HepG2 (cell line): ENCODE results near the gene TUBGCP6. TPM values are rescaled to one million over a fixed set of nuclear protein-coding genes. Genes with fewer than 3 reads are reported as not detected.

Experiments used
- FOXK2 ChIP-seq: fragments of 450-650 bp; IDR thresholded peaks from 2 replicates; pipeline ENCODE4 v1.6.1; 2016
- FOXM1 ChIP-seq: sonication (generic); formaldehyde crosslinking; IDR thresholded peaks from 2 replicates; pipeline ENCODE4 v1.5.0; 2020; ENCODE audit warnings: missing genetic modification reagents
- GLI4 ChIP-seq: sonication (generic); formaldehyde crosslinking; IDR thresholded peaks from 2 replicates; pipeline ENCODE4 v1.5.1; 2020; ENCODE audit warnings: missing genetic modification reagents, mild to moderate bottlenecking, moderate library complexity, borderline replicate concordance
- GRHL1 ChIP-seq: sonication (generic); formaldehyde crosslinking; conservative IDR thresholded peaks from 2 replicates; pipeline ENCODE4 v1.8.0; 2022; ENCODE audit warnings: missing genetic modification reagents
- HNRNPLL ChIP-seq: fragments of 200-400 bp; formaldehyde crosslinking; IDR thresholded peaks from 2 replicates; pipeline ENCODE4 v1.6.1; 2017; ENCODE audit warnings: mild to moderate bottlenecking, low read depth, low read length; ENCODE audit not compliant: poor library complexity, severe bottlenecking
- KDM1A ChIP-seq: IDR thresholded peaks from 2 replicates; pipeline ENCODE4 v1.6.1; 2016; ENCODE audit warnings: missing compliant biosample characterization
- MEF2D ChIP-seq: sonication (generic); formaldehyde crosslinking; IDR thresholded peaks from 2 replicates; pipeline ENCODE4 v1.5.1; 2020; ENCODE audit warnings: mild to moderate bottlenecking, missing genetic modification reagents
- MIER2 ChIP-seq: IDR thresholded peaks from 2 replicates; pipeline ENCODE4 v1.6.1; 2016; ENCODE audit warnings: missing biosample characterization, missing genetic modification reagents
- MIER3 ChIP-seq: IDR thresholded peaks from 2 replicates; pipeline ENCODE4 v1.6.1; 2016; ENCODE audit warnings: missing compliant biosample characterization, borderline replicate concordance
- NR2F6 ChIP-seq, 2 experiments: IDR thresholded peaks; 2 replicates each; pipeline ENCODE4 v1.6.1; 2016; ENCODE audit warnings: antibody characterized with exemption in 1 of 2, mild to moderate bottlenecking in 1 of 2
- RNF2 ChIP-seq: fragments of 450-650 bp; conservative IDR thresholded peaks from 2 replicates; pipeline ENCODE4 v1.6.1; 2016; ENCODE audit warnings: low read depth
- RORA ChIP-seq: sonication (generic); formaldehyde crosslinking; IDR thresholded peaks from 2 replicates; pipeline ENCODE4 v1.5.0; 2020; ENCODE audit warnings: mild to moderate bottlenecking, missing genetic modification reagents, moderate library complexity
- ZBTB8A ChIP-seq: sonication (generic); formaldehyde crosslinking; IDR thresholded peaks from 2 replicates; pipeline ENCODE4 v1.4.0; 2020; ENCODE audit warnings: mild to moderate bottlenecking, low read depth, missing genetic modification reagents, borderline replicate concordance
- ZNF17 ChIP-seq: sonication (generic); formaldehyde crosslinking; IDR thresholded peaks from 2 replicates; pipeline ENCODE4 v1.5.0; 2020; ENCODE audit warnings: mild to moderate bottlenecking, missing genetic modification reagents
- ZNF30 ChIP-seq: sonication (generic); formaldehyde crosslinking; IDR thresholded peaks from 2 replicates; pipeline ENCODE4 v1.5.0; 2020; ENCODE audit warnings: mild to moderate bottlenecking, missing genetic modification reagents
- ZNF331 ChIP-seq: sonication (generic); formaldehyde crosslinking; IDR thresholded peaks from 2 replicates; pipeline ENCODE4 v1.4.0; 2020; ENCODE audit warnings: missing genetic modification reagents
- ZNF382 ChIP-seq: sonication (generic); formaldehyde crosslinking; IDR thresholded peaks from 2 replicates; pipeline ENCODE4 v1.5.0; 2020; ENCODE audit warnings: missing genetic modification reagents, mild to moderate bottlenecking, borderline replicate concordance
- ZNF430 ChIP-seq: sonication (generic); formaldehyde crosslinking; IDR thresholded peaks from 2 replicates; pipeline ENCODE4 v1.9.0; 2021; ENCODE audit warnings: mild to moderate bottlenecking, missing genetic modification reagents
- ZNF431 ChIP-seq: sonication (generic); formaldehyde crosslinking; IDR thresholded peaks from 2 replicates; pipeline ENCODE4 v1.9.0; 2022; ENCODE audit warnings: missing genetic modification reagents, low read depth, mild to moderate bottlenecking, borderline replicate concordance
- ZNF513 ChIP-seq: sonication (generic); formaldehyde crosslinking; conservative IDR thresholded peaks from 2 replicates; pipeline ENCODE4 v1.5.0; 2020; ENCODE audit warnings: missing genetic modification reagents
- ZNF543 ChIP-seq: sonication (generic); formaldehyde crosslinking; IDR thresholded peaks from 2 replicates; pipeline ENCODE4 v1.4.0; 2020; ENCODE audit warnings: mild to moderate bottlenecking, missing genetic modification reagents
- ZNF614 ChIP-seq: IDR thresholded peaks from 2 replicates; pipeline ENCODE4 v1.6.1; 2018; ENCODE audit warnings: missing biosample characterization, missing genetic modification reagents, inconsistent platforms, borderline replicate concordance
- ZNF746 ChIP-seq: sonication (generic); formaldehyde crosslinking; IDR thresholded peaks from 2 replicates; pipeline ENCODE4 v1.8.0; 2022; ENCODE audit warnings: mild to moderate bottlenecking, missing genetic modification reagents
- ZNF749 ChIP-seq: sonication (generic); formaldehyde crosslinking; IDR thresholded peaks from 2 replicates; pipeline ENCODE4 v1.8.0; 2022; ENCODE audit warnings: mild to moderate bottlenecking, missing genetic modification reagents, moderate library complexity, borderline replicate concordance
- ZNF777 ChIP-seq: sonication (generic); formaldehyde crosslinking; IDR thresholded peaks from 2 replicates; pipeline ENCODE4 v1.4.0; 2020; ENCODE audit warnings: missing genetic modification reagents
- polyA plus RNA-seq, 8 experiments: library from polyadenylated mRNA; depleted of rRNA in 3 of 8; stranded (reverse) in 7 of 8; unstranded in 1 of 8; fragments of >200 nt; fragmentation: Illumina TruSeq in 4 of 8; extraction: Trizol in 4 of 8; gene quantifications; 2 replicates each; pipeline versions ENCODE4 v1.2.1 to v1.2.3, GENCODE V29; 2011 to 2016; ENCODE audit warnings: low read depth in 4 of 8, missing spikeins in 1 of 8, mixed read lengths in 1 of 8; ENCODE audit not compliant: insufficient read depth in 1 of 8
- total RNA-seq, 5 experiments: library from RNA; depleted of rRNA; stranded (reverse); fragments of >200 nt; fragmentation: Illumina TruSeq; extraction: Trizol; gene quantifications; 2 replicates each; pipeline ENCODE4 v1.2.3, GENCODE V29; 2016; ENCODE audit warnings: low read depth in 1 of 5
- TF ChIP-seq, protein P1 (sequence below): sonication (generic); formaldehyde crosslinking; IDR thresholded peaks from 2 replicates; pipeline ENCODE4 v1.4.0; 2020; ENCODE audit warnings: missing genetic modification reagents

The TUBGCP6 gene
- total and polyA plus RNA-seq, 2 of the 13 experiments (the other 11 are each of a cell fraction or from before 2014, with no cell fraction given) = 14.6 to 15.7 TPM

DNA sequence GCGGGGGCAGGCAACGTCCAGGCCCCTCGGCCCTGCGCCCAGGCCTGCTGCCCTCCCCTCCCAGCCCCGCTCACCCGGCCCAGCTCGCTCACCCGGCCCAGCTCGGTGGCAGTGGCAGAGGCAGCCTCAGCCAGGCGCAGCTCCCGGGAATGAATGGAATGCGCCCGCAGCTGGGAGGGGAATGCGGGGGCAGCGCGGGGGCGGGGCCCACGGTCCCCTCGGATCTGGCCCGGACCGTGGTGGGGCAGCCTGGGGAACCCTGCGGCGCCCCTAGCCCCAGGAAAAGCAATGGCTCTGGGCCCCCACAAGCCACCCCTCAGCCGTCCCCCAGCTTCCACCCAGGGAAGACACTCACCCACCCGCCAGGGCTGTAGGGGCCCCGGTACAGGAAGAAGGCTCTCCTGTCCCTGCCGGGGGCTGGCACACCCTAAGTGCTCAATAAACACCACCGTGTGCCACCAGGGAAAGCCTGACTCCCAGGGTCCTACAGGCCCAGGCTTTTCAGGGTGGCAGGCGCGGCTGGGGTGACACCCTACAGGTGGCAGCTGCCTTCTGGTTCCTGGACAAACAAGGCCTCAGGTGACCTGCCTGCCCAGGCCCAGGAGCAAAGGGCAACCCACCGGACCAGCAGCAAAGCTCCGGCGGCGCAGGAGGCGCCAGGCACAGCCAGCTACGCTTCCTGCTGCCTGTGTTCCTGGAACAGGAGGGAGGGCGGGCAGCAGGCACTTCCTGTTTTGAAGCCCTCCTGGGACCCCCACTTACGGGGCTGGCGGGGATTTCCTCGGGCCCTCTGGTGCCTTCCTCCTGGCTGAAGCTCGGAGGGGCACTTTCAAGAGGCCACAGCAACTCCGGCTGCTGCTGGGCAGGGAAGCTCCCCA lies 48.9 kb upstream of the TUBGCP6 start (continued):
- TF ChIP-seq ZNF543 (CRISPR knock-in tag) (0 out of 2 replicates have a peak, but pooled peaks have one; percentile 45), MEF2D (CRISPR knock-in tag) (peak; percentile 60), KDM1A (CRISPR knock-in tag) (0 out of 2 replicates have a peak, but pooled peaks have one; percentile 56), ZNF746 (CRISPR knock-in tag) (peak; percentile 93), FOXK2 (no peak), RORA (CRISPR knock-in tag) (no peak), RNF2 (no peak), GLI4 (peak; percentile 22; the same call in 1 of the 2 replicates), ZBTB8A (CRISPR knock-in tag) (no peak), MIER3 (CRISPR knock-in tag) (peak; percentile 72; the same call in 1 of the 2 replicates), GRHL1 (CRISPR knock-in tag) (no peak), ZNF30 (CRISPR knock-in tag) (0 out of 2 replicates have a peak, but pooled peaks have one; percentile 57), NR2F6 (IDR thresholded peaks at IDR 0.05) (peak; percentile 66), NR2F6 (CRISPR knock-in tag; IDR thresholded peaks at IDR 0.05) (peak; percentile 92), ZNF431 (CRISPR knock-in tag) (peak; percentile 88), ZNF614 (CRISPR knock-in tag) (peak; percentile 61; the same call in 1 of the 2 replicates), ZNF777 (CRISPR knock-in tag) (no peak), HNRNPLL (peak; percentile 93), ZNF430 (CRISPR knock-in tag) (peak; percentile 54; the same call in 1 of the 2 replicates), ZNF331 (CRISPR knock-in tag) (peak; percentile 86), ZNF749 (peak; percentile 57; the same call in 1 of the 2 replicates), MIER2 (peak; percentile 55; the same call in 1 of the 2 replicates), ZNF382 (CRISPR knock-in tag) (no peak), ZNF17 (CRISPR knock-in tag) (no peak), FOXM1 (CRISPR knock-in tag) (no peak), ZNF513 (no peak)
- TF ChIP-seq, protein P1, sequence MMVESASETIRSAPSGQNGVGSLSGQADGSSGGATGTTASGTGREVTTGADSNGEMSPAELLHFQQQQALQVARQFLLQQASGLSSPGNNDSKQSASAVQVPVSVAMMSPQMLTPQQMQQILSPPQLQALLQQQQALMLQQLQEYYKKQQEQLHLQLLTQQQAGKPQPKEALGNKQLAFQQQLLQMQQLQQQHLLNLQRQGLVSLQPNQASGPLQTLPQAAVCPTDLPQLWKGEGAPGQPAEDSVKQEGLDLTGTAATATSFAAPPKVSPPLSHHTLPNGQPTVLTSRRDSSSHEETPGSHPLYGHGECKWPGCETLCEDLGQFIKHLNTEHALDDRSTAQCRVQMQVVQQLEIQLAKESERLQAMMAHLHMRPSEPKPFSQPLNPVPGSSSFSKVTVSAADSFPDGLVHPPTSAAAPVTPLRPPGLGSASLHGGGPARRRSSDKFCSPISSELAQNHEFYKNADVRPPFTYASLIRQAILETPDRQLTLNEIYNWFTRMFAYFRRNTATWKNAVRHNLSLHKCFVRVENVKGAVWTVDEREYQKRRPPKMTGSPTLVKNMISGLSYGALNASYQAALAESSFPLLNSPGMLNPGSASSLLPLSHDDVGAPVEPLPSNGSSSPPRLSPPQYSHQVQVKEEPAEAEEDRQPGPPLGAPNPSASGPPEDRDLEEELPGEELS = peak; percentile 56
